SKM-1 (cell line): ENCODE data around the gene FHL2.

Source experiments
- DNase-seq: peaks from one replicate; lab custom pipeline; 2025; ENCODE audit not compliant: unreplicated experiment; lab: John Stamatoyannopoulos, UW

Gene FHL2

GRCh38 chr2:105422801-105423200, 23.9 kb upstream of the FHL2 start:
- DNase-seq = no peak

GRCh38 chr2:105421053-105421452, 22.2 kb upstream of the FHL2 start:
- no peak for DNase-seq

- no peak for DNase-seq
These were observed 19.7 kb upstream of the FHL2 start for GRCh38 chr2:105418522-105418921.

- no peak for DNase-seq
These were observed 19.1 kb upstream of the FHL2 start for GRCh38 chr2:105417857-105418436.

- no peak for DNase-seq
These were observed 17.3 kb upstream of the FHL2 start for GRCh38 chr2:105416156-105416555.

- DNase-seq = no peak
These were observed 16.2 kb upstream of the FHL2 start for GRCh38 chr2:105415007-105415406.

GRCh38 chr2:105413206-105413605, 14.4 kb upstream of the FHL2 start:
- DNase-seq = no peak

- DNase-seq = no peak
These were observed 13.7 kb upstream of the FHL2 start for GRCh38 chr2:105412584-105412983.

GRCh38 chr2:105411720-105412407, 13.0 kb upstream of the FHL2 start:
- no peak for DNase-seq

- no peak for DNase-seq
These were observed 11.7 kb upstream of the FHL2 start for GRCh38 chr2:105410554-105410953.

- DNase-seq = no peak
These were observed 10.9 kb upstream of the FHL2 start for GRCh38 chr2:105409717-105410116.

GRCh38 chr2:105407946-105408743, 9.3 kb upstream of the FHL2 start:
- DNase-seq = no peak

GRCh38 chr2:105406221-105406620, 7.4 kb upstream of the FHL2 start:
- DNase-seq = no peak

GRCh38 chr2:105405291-105405690, 6.4 kb upstream of the FHL2 start:
- no peak for DNase-seq

- no peak for DNase-seq
These were observed 5.9 kb upstream of the FHL2 start for GRCh38 chr2:105404736-105405135.

- DNase-seq = no peak
These were observed 5.2 kb upstream of the FHL2 start for GRCh38 chr2:105403783-105404698.

- DNase-seq = no peak
These were observed 4.5 kb upstream of the FHL2 start for GRCh38 chr2:105403241-105403782.

GRCh38 chr2:105402809-105403208, 4.0 kb upstream of the FHL2 start:
- DNase-seq = no peak

GRCh38 chr2:105401867-105402266, 3.0 kb upstream of the FHL2 start:
- no peak for DNase-seq

GRCh38 chr2:105400138-105400540, 1.3 kb upstream of the FHL2 start:
- no peak for DNase-seq
